GM19455 (cell line): ENCODE results near the gene GARNL3.

ENCODE experiments used
- ATAC-seq: cut with Tn5 transposase; IDR thresholded peaks from one replicate; pipeline ENCODE4 v1.9.1; 2021; ENCODE audit not compliant: unreplicated experiment

The GARNL3 gene

DNA sequence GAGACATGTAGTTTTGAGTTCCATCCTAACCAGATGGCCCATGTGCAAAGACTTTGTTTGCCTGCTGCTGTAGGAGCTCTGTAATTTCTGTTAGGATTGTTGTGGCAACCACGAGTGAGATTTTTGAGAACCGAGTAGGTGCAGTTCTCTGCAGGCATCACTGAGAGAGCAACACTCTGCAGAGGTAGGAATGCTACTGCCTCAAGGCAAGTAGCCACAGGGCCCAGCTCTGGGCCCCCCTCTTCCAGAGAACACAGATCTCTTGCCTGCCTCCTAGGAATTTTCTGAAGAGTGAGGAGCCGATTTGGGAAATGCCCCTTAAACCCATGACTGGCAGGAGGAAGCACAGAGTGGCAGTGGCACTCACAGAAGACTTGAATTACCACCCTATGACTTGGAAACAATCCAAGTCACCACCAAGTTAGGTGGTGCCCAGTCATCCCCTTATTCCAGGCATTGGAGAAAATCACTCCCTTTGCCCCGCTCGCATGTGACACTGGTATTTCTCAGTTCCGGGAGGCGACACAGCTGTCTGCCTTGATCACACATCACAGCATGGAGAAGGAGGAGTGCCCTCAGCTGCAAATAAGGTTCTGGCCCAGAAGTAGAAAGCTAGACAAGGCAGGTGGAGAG is 79.9 kb downstream of the GARNL3 start:
- no peak for ATAC-seq

- ATAC-seq: no peak
Measured at GRCh38 chr9:127345566-127345965, 81.0 kb downstream of the GARNL3 start.

DNA sequence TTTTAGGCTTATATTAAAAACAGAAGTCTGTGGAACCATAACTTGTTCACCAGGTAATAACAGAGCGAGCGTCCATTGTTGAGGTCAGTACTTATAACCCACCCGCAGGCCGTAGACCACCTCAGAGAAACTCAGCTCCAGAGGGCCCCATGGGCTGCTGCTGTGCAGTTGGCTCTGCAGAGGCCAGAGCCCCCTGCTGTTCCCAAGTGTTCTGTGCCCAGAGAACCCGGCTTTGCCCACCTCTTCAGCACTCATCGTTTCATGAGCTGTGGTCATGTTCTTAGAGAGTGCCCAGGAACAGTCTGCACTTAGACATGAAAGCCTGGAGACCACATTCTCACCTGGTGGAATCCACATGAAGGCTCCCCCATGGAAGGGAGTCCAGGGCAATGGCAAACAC is 82.0 kb downstream of the GARNL3 start:
- no peak for ATAC-seq

GRCh38 chr9:127347831-127348776 is 83.5 kb downstream of the GARNL3 start:
- no peak for ATAC-seq

- no peak for ATAC-seq
Measured at GRCh38 chr9:127349483-127350113, 85.0 kb downstream of the GARNL3 start.

GRCh38 chr9:127351182-127352166 is 86.9 kb downstream of the GARNL3 start:
- no peak for ATAC-seq

DNA sequence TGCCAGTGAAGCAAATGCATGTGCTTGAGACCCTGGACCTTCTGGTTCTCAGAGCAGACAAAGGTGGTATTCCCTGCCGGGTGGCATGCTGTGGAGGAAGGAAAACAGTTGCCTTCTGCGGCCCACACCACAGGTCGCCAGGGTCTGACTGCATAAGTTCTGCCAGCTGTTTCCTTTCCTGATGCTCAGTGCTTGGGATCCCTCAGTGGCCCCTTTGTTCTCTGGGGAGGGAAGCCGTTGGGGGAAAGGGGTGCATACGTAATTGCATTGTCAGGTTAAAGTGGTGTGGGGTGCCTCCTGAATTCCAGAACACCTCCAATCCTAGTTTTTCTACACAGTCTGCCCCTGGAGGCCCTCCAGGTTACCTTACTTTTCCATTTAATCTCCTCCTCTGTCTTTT is 89.3 kb downstream of the GARNL3 start:
- no peak for ATAC-seq

DNA sequence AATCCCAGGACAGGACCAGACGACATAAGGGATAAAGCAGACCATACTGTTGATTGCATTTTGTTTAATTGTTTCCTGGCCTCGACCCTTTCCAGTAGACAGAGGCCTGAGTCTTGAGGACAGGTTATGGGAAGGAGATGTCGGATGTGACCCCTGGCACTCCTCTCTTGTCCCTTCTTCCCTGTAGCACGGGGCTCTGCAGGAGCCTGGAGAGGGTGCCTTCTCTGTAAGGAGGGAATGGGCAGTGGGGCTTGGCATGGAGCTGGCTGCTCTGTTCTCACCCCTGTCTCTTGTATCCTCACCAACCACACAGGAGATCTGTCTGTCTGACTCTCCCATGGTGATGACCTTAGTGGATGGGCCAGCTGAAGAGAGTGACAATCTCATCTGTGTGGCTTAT is 92.3 kb downstream of the GARNL3 start:
- ATAC-seq: no peak

DNA sequence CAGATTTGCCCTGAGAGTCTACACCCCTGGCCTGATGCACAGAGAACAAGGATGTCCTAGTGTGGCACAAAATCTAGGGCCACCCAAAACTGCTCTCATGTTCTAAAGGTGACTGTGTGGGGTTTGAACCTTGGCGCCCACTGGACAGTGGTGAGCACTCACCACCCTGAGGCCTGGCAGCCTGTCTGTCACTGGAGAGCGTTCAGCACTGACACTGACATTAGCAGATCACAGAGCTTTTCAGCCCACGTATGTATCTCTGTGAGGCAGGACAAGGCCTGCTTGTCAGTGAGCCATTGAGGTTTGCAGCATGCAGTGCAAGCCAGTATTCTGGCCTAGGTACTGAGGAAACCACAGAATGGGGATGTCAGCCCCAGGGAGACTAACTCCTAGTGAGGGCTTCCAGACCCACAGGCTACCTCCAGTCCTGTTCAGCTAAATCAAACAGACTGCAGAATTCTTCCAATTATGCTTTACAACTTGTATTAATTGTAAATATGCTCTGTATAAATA is 93.5 kb downstream of the GARNL3 start:
- ATAC-seq: no peak

- no peak for ATAC-seq
Measured at GRCh38 chr9:127358770-127359169, 94.2 kb downstream of the GARNL3 start.

DNA sequence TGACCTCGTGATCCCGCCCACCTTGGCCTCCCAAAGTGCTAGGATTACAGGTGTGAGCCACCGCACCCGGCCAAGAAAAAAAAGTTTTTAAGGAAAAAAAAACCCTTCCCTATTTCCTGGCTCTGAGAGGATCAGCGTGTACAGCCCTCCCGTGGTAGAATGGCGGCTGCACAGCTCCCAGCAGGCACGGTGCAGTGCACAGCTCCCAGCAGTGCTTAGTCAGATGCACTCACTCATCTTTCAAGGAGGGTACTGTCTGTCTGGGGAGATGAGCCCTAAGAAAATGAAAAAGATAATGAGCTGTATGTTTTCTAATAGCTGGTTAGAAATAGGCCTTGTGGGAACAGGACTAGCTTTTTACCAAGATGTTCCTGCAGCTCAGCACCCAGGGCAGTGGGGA is 95.7 kb downstream of the GARNL3 start:
- no peak for ATAC-seq

DNA sequence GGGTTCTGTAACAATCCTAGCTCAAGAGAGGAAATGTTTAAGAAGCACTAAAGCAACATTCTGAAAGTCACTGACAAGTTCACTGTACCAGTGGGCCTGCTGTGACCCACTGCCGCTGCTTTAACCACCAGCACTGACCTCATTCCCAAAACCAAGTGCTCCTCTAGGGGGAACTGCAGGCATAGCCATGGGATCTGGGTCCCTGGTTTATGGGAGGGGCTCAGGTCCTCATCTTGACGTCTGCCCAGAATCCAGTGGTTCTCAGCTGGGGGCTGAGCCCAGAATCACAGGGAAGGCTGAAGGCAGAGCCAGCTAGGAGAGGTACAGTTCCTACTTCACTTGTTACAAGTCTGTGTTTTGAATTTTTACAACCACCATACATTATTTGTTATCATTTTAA is 96.3 kb downstream of the GARNL3 start:
- no peak for ATAC-seq

DNA sequence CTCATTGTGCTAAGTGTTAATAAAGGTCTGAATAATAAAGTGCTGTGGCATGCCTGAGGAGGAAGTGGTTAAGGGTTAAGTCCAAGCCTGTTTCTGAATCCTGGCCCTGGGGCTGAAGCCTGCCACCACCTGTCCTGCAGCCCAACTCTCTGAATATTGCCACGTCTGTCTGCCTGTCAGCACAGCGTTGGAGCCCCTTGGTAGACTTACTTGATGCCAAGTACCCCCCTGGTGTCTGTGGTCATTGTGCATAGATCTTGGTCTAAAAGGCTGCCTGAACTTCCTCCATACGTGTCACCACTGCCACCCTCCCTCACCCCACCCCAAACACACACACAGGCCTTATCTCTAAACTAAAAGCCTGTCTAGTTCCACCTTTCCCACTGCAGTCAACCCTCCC is 97.0 kb downstream of the GARNL3 start:
- no peak for ATAC-seq

GRCh38 chr9:127362829-127363228 is 98.3 kb downstream of the GARNL3 start:
- no peak for ATAC-seq

- ATAC-seq: no peak
Measured at GRCh38 chr9:127365461-127365860, 100.9 kb downstream of the GARNL3 start.

- no peak for ATAC-seq
Measured at GRCh38 chr9:127366594-127366993, 102.0 kb downstream of the GARNL3 start.

GRCh38 chr9:127368852-127369402 is 104.4 kb downstream of the GARNL3 start:
- no peak for ATAC-seq

- no peak for ATAC-seq
Measured at GRCh38 chr9:127369428-127369827, 104.9 kb downstream of the GARNL3 start.

GRCh38 chr9:127370147-127370579 is 105.6 kb downstream of the GARNL3 start:
- no peak for ATAC-seq
